OCI-LY3 (cell line): ENCODE results near the gene ZNF334.

ENCODE experiments used
- H2AFZ ChIP-seq: fragments of 200-600, 300-600 bp; shearing (Covaris generic); 2 replicates; pipeline ENCODE4 v1.6.0; 2014; ENCODE audit warnings: antibody characterized with exemption, low read depth, low read length
- H3K27ac ChIP-seq: fragments of 200-600, 300-600 bp; sonication (generic); 2 replicates; pipeline ENCODE4 v1.5.1; 2014; ENCODE audit warnings: mild to moderate bottlenecking, low read length, moderate library complexity, mixed read lengths
- H3K27me3 ChIP-seq: fragments of 200-600, 300-600 bp; sonication (generic); 2 replicates; pipeline ENCODE4 v1.6.1; 2014; ENCODE audit warnings: low read depth, low read length, mixed read lengths
- H3K36me3 ChIP-seq: fragments of 200-600, 300-600 bp; sonication (generic); replicated peaks from 2 replicates; pipeline ENCODE3; 2014; ENCODE audit warnings: low read depth, low read length, mixed read lengths
- H3K4me1 ChIP-seq: fragments of 300-600, 200-600 bp; sonication (generic); 2 replicates; pipeline ENCODE4 v1.6.1; 2014; ENCODE audit warnings: low read length, mixed read lengths
- H3K4me2 ChIP-seq: fragments of 200-600, 300-600 bp; sonication (generic); 2 replicates; pipeline ENCODE4 v1.6.1; 2014; ENCODE audit warnings: low read length, mixed read lengths
- H3K4me3 ChIP-seq: fragments of 300-600, 200-600 bp; sonication (generic); 2 replicates; pipeline ENCODE4 v1.5.1; 2014; ENCODE audit warnings: antibody characterized with exemption, mild to moderate bottlenecking, low read length, moderate library complexity
- H3K79me2 ChIP-seq: fragments of 300-600, 200-600 bp; shearing (Covaris generic); 2 replicates; pipeline ENCODE4 v1.6.1; 2014; ENCODE audit warnings: mild to moderate bottlenecking, low read length, mixed read lengths
- H3K9ac ChIP-seq: fragments of 300-600, 200-600 bp; shearing (Covaris generic); 2 replicates; pipeline ENCODE4 v1.6.0; 2014; ENCODE audit warnings: mild to moderate bottlenecking, low read length, moderate library complexity
- H3K9me3 ChIP-seq: fragments of 200-600, 300-600 bp; shearing (Covaris generic); 2 replicates; pipeline ENCODE4 v1.6.1; 2014; ENCODE audit warnings: low read length, mixed read lengths; ENCODE audit not compliant: insufficient read depth
- H4K20me1 ChIP-seq: fragments of 200-600, 300-600 bp; sonication (generic); 2 replicates; pipeline ENCODE4 v1.6.1; 2016; ENCODE audit warnings: low read length, mixed read lengths; ENCODE audit not compliant: insufficient read depth
- EZH2phosphoT487 ChIP-seq: fragments of 200-600 bp; shearing (Covaris generic); IDR thresholded peaks from 2 replicates; pipeline ENCODE4 v1.6.1; 2018; ENCODE audit warnings: antibody characterized with exemption, mixed run types, low read depth
- TF ChIP-seq, protein P1 (sequence below): fragments of 200-600, 300-600 bp; sonication (generic); IDR thresholded peaks from 2 replicates; pipeline ENCODE4 v1.5.1; 2014; ENCODE audit warnings: antibody characterized with exemption, low read length, low read depth

The ZNF334 gene

GRCh38 chr20:46501337-46501942 is 11.9 kb downstream of the ZNF334 start:
- H2AFZ ChIP-seq, result no peak overlapping the region
- H3K27me3 ChIP-seq, result peaks cover 72% of the 10 kb centered on the region
- H3K4me3 ChIP-seq, result no peak overlapping the region
- H3K27ac ChIP-seq, result no peak overlapping the region
- H3K9me3 ChIP-seq, result peaks cover 21% of the 10 kb centered on the region; the same call in 1 of the 2 replicates
- H3K36me3 ChIP-seq, result no peaks in the 10 kb centered on the region
- no peaks in the 10 kb centered on the region for H4K20me1 ChIP-seq
- H3K4me1 ChIP-seq, result no peaks in the 10 kb centered on the region
- no peak overlapping the region for H3K4me2 ChIP-seq
- TF ChIP-seq, protein P1, sequence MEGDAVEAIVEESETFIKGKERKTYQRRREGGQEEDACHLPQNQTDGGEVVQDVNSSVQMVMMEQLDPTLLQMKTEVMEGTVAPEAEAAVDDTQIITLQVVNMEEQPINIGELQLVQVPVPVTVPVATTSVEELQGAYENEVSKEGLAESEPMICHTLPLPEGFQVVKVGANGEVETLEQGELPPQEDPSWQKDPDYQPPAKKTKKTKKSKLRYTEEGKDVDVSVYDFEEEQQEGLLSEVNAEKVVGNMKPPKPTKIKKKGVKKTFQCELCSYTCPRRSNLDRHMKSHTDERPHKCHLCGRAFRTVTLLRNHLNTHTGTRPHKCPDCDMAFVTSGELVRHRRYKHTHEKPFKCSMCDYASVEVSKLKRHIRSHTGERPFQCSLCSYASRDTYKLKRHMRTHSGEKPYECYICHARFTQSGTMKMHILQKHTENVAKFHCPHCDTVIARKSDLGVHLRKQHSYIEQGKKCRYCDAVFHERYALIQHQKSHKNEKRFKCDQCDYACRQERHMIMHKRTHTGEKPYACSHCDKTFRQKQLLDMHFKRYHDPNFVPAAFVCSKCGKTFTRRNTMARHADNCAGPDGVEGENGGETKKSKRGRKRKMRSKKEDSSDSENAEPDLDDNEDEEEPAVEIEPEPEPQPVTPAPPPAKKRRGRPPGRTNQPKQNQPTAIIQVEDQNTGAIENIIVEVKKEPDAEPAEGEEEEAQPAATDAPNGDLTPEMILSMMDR, result no peak
- TF ChIP-seq EZH2phosphoT487, result no peak
- no peak overlapping the region for H3K9ac ChIP-seq
- no peaks in the 10 kb centered on the region for H3K79me2 ChIP-seq

GRCh38 chr20:46494077-46494476 is 19.3 kb downstream of the ZNF334 start:
- H3K4me2 ChIP-seq, result no peak overlapping the region
- no peaks in the 10 kb centered on the region for H3K79me2 ChIP-seq
- no peaks in the 10 kb centered on the region for H3K9me3 ChIP-seq
- no peak overlapping the region for H3K27ac ChIP-seq
- no peak overlapping the region for H3K4me3 ChIP-seq
- H3K36me3 ChIP-seq, result no peaks in the 10 kb centered on the region
- H3K27me3 ChIP-seq, result peaks cover 83% of the 10 kb centered on the region
- no peak for TF ChIP-seq EZH2phosphoT487
- TF ChIP-seq, protein P1, result no peak
- no peak overlapping the region for H3K9ac ChIP-seq
- H2AFZ ChIP-seq, result no peak overlapping the region
- H4K20me1 ChIP-seq, result no peaks in the 10 kb centered on the region
- no peaks in the 10 kb centered on the region for H3K4me1 ChIP-seq

DNA sequence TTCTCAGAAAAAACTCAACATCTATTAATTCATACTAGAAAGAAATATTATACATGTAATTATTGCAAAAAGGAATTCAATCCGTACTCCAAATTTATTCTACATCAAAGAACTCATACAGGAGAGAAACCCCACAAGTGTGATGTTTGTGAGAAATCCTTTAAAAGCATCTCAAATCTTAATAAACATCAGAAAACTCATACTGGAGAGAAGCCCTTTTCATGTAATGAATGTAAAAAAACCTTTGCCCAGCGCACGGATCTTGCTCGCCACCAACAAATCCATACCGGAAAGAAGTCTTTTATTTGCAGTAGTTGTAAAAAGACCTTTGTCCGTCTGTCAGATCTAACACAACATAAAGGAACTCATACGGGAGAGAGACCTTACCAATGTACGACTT is 22.0 kb downstream of the ZNF334 start:
- H3K36me3 ChIP-seq, result no peaks in the 10 kb centered on the region
- peaks cover 82% of the 10 kb centered on the region for H3K27me3 ChIP-seq
- no peaks in the 10 kb centered on the region for H3K79me2 ChIP-seq
- H3K4me1 ChIP-seq, result no peaks in the 10 kb centered on the region
- no peak overlapping the region for H2AFZ ChIP-seq
- no peaks in the 10 kb centered on the region for H4K20me1 ChIP-seq
- H3K4me2 ChIP-seq, result no peak overlapping the region
- H3K27ac ChIP-seq, result no peak overlapping the region
- no peak overlapping the region for H3K4me3 ChIP-seq
- no peaks in the 10 kb centered on the region for H3K9me3 ChIP-seq
- no peak overlapping the region for H3K9ac ChIP-seq
- no peak for TF ChIP-seq EZH2phosphoT487
- TF ChIP-seq, protein P1, result no peak

DNA sequence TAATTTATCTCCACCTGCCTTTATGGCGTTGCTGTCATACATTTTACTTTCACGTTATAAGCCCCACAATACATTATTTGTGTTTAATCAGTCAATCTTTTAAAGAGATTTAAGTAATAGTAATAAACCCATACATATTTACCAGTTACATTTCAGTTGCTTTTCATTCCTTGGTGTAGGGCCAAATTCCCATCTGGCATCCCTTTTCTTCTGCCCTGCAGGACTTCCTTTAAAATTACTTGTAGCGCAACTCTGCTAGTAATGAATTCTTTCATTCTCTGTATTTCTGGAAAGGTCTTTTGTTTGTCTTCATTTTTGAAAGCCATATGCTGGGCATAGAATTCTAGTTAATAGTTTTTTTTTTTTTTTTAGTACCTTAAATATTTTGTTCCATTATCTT is 24.9 kb downstream of the ZNF334 start:
- Histone ChIP-seq H3K27me3 (peaks cover 82% of the 10 kb centered on the region), H3K36me3 (no peaks in the 10 kb centered on the region), H3K4me3 (no peak overlapping the region), H2AFZ (no peak overlapping the region), H3K79me2 (no peaks in the 10 kb centered on the region), H3K4me1 (no peaks in the 10 kb centered on the region), H4K20me1 (no peaks in the 10 kb centered on the region), H3K9ac (no peak overlapping the region), H3K4me2 (no peak overlapping the region), H3K9me3 (no peaks in the 10 kb centered on the region), H3K27ac (no peak overlapping the region)
- TF ChIP-seq EZH2phosphoT487, result no peak
- TF ChIP-seq, protein P1, result no peak
